ENCODE data around the gene TRIM33. TPM values are rescaled to one million over a fixed set of nuclear protein-coding genes. Genes with fewer than 3 reads are reported as not detected.
"Not testable (repeated sequence)": the region's sequence is repeated elsewhere in the genome, so short reads cannot be mapped to it uniquely, and the experiment has no call there.

Gene TRIM33
- total RNA-seq, 1 donor from 2014 or later: 37.3 TPM

GRCh38 chr1:114388432-114389003 is 122.5 kb downstream of the TRIM33 start:
- ATAC-seq (no peak), DNase-seq (no peak)
- Histone ChIP-seq H3K27ac (no peak overlapping the region), H3K36me3 (peaks cover 15% of the 10 kb centered on the region), H3K27me3 (no peaks in the 10 kb centered on the region), H3K4me1 (no peaks in the 10 kb centered on the region), H3K4me3 (no peak overlapping the region), H3K9me3 (peaks cover 11% of the 10 kb centered on the region)
- intact Hi-C loops (cut with DNase I): no loop called here
- TF ChIP-seq CTCF (IDR thresholded peaks at IDR 0.05): no peak

GRCh38 chr1:114387585-114387984 is 123.4 kb downstream of the TRIM33 start:
- H3K4me1 ChIP-seq; H3K27ac ChIP-seq; H3K27me3 ChIP-seq; H3K4me3 ChIP-seq; DNase-seq; intact Hi-C loops (cut with DNase I); ATAC-seq: not testable (repeated sequence)
- H3K9me3 ChIP-seq: peaks cover 11% of the 10 kb centered on the region
- peaks cover 12% of the 10 kb centered on the region for H3K36me3 ChIP-seq

- TF ChIP-seq CTCF (IDR thresholded peaks at IDR 0.05): no peak
- Histone ChIP-seq H3K36me3 (peaks cover 6% of the 10 kb centered on the region), H3K27ac (no peak overlapping the region), H3K9me3 (peaks cover 11% of the 10 kb centered on the region), H3K4me1 (no peaks in the 10 kb centered on the region), H3K27me3 (no peaks in the 10 kb centered on the region), H3K4me3 (no peak overlapping the region)
- intact Hi-C loops (cut with DNase I): no loop called here
- no peak for DNase-seq
- no peak for ATAC-seq
Observed at GRCh38 chr1:114387010-114387360, 124.0 kb downstream of the TRIM33 start.

- Histone ChIP-seq H3K36me3 (peaks cover 6% of the 10 kb centered on the region), H3K9me3 (peaks cover 11% of the 10 kb centered on the region), H3K27ac (no peak overlapping the region), H3K4me1 (no peaks in the 10 kb centered on the region), H3K27me3 (no peaks in the 10 kb centered on the region), H3K4me3 (no peak overlapping the region)
- no peak for TF ChIP-seq CTCF (IDR thresholded peaks at IDR 0.05)
- ATAC-seq (peak; percentile 22), DNase-seq (no peak)
- intact Hi-C loops (cut with DNase I): no loop called here
Observed at GRCh38 chr1:114386129-114387009, 124.6 kb downstream of the TRIM33 start.

DNA sequence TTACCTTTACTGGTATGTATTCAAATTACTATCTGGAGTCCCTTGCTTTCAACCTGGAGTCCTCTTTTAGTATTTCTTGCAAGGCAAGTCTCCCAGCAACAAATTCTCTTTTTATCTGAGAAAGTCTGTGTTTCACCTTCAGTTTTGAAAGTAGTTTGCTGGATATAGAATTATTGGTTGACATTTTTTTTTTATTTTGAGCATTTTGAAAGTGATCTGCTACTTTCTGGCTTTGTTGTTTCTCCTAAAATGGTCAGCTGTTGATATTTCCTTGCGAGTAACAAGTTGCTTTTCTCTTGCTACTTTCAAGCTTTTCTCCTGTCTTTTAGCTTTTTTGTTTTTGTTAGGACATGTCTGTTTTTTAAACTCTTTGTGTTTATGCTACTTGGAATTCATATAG is 126.1 kb downstream of the TRIM33 start:
- DNase-seq: no peak
- Histone ChIP-seq H3K4me1 (no peaks in the 10 kb centered on the region), H3K36me3 (no peaks in the 10 kb centered on the region), H3K9me3 (peaks cover 11% of the 10 kb centered on the region), H3K27ac (no peak overlapping the region), H3K27me3 (no peaks in the 10 kb centered on the region), H3K4me3 (no peak overlapping the region)
- intact Hi-C loops (cut with DNase I): no loop called here
- no peak for ATAC-seq
- no peak for TF ChIP-seq CTCF (IDR thresholded peaks at IDR 0.05)

DNA sequence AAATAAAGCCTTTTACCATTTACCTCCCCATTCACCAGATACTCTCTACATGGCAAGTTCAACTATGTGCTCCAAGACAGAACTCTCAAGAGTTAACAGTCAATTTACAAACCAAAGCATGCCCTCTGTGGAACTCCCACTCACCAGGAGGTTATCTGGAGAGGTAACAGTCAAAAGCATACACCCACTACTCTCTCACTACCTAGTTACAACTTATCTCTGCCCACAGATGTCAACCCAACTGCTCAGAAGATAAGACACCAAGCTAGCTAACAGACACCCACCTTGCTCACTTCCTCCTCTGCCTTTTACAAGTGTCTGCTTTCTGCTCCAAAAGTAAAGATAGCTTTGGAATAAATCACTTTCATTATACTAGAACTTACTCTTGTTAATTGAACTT is 131.0 kb downstream of the TRIM33 start:
- Histone ChIP-seq H3K4me3 (no peak overlapping the region), H3K36me3 (no peaks in the 10 kb centered on the region), H3K9me3 (peaks cover 7% of the 10 kb centered on the region), H3K27me3 (no peaks in the 10 kb centered on the region), H3K4me1 (no peaks in the 10 kb centered on the region), H3K27ac (no peak overlapping the region)
- TF ChIP-seq CTCF (IDR thresholded peaks at IDR 0.05): no peak
- intact Hi-C loops (cut with DNase I): no loop called here
- DNase-seq (no peak), ATAC-seq (no peak)

Measured in upper lobe of right lung (tissue), 1 donor.